Heart left ventricle (tissue), 16 donors: ENCODE data around the gene DMXL2. TPM values are rescaled to one million over a fixed set of nuclear protein-coding genes. Genes with fewer than 3 reads are reported as not detected.
"Not testable (repeated sequence)": the region's sequence is repeated elsewhere in the genome, so short reads cannot be mapped to it uniquely, and the experiment has no call there.

Source experiments
- ATAC-seq, 4 donors: fragments of 200-7000 bp; cut with Tn5 transposase; one replicate each; pipeline ENCODE4 v1.9.1; 2020 to 2022; ENCODE audit warnings: moderate library complexity in 4 of 4, mild to moderate bottlenecking in 3 of 4, moderate number of reproducible peaks in 1 of 4
- DNase-seq, 5 donors: peaks; one replicate each; pipeline ENCODE4 v3.0.0-alpha.2; 2020
- H3K27ac ChIP-seq, 12 donors: fragments of 200-600 bp; sonication (generic) in 4 of 12; one replicate each; pipeline versions ENCODE4 v1.5.0 to v1.8.0; 2016 to 2022; ENCODE audit warnings: mild to moderate bottlenecking in 2 of 12
- H3K27me3 ChIP-seq, 9 donors: fragments of 200-600 bp; sonication (generic) in 2 of 9; one replicate each; pipeline versions ENCODE4 v1.5.1 to v1.8.0; 2016 to 2022; ENCODE audit warnings: mild to moderate bottlenecking in 3 of 9
- H3K36me3 ChIP-seq, 9 donors: fragments of 200-600 bp; sonication (generic) in 2 of 9; one replicate each; pipeline versions ENCODE4 v1.5.0 to v1.8.0; 2018 to 2022; ENCODE audit warnings: mild to moderate bottlenecking in 2 of 9
- H3K4me1 ChIP-seq, 12 donors: fragments of 200-600 bp; sonication (generic) in 4 of 12; one replicate each; pipeline versions ENCODE4 v1.5.0 to v1.8.0; 2016 to 2022; ENCODE audit warnings: mild to moderate bottlenecking in 3 of 12
- H3K4me3 ChIP-seq, 12 donors: fragments of 200-600 bp; sonication (generic) in 4 of 12; one replicate each; pipeline versions ENCODE4 v1.5.0 to v1.8.0; 2017 to 2022; ENCODE audit warnings: mild to moderate bottlenecking in 9 of 12, moderate library complexity in 4 of 12
- H3K9me3 ChIP-seq, 12 donors: fragments of 200-600 bp; sonication (generic) in 4 of 12; one replicate each; pipeline versions ENCODE4 v1.5.0 to v1.8.0; 2016 to 2022; ENCODE audit warnings: mild to moderate bottlenecking in 1 of 12
- CTCF ChIP-seq, 12 donors: fragments of 200-600 bp; sonication (generic) in 4 of 12; IDR thresholded peaks; one replicate each; pipeline versions ENCODE4 v1.5.0 to v1.8.0; 2018 to 2022; ENCODE audit warnings: antibody characterized with exemption in 12 of 12, mild to moderate bottlenecking in 5 of 12
- POLR2A ChIP-seq, 2 donors: fragments of 450-650 bp; IDR thresholded peaks; one replicate each; pipeline ENCODE4 v1.6.1; 2017; ENCODE audit warnings: antibody characterized with exemption in 2 of 2, mild to moderate bottlenecking in 2 of 2, moderate library complexity in 2 of 2
- WGBS, 4 donors: extraction: QIAGEN DNeasy Blood & Tissue Kit in 2 of 4; methylation state at CpG; one replicate each; pipeline versions ENCODE4 v1.1.5 to v1.1.7; 2013 to 2018; 5-methylcytosine and 5-hydroxymethylcytosine counted together
- intact Hi-C, 10 donors: fragments of 100-400 bp; cut with DNase I; formaldehyde crosslinking; loops; one replicate each; pipeline versions ENCODE4 v1.11.1 to v1.14.2; 2022
- polyA plus RNA-seq, 2 donors: library from polyadenylated mRNA; stranded (reverse); fragments of 200-250 nt; gene quantifications; one replicate each; pipeline ENCODE4 v1.2.3, GENCODE V29; 2013
- total RNA-seq, 9 donors: library from RNA; depleted of rRNA in 2 of 9; stranded (reverse); fragments of >200 nt in 2 of 9; fragmentation: NEBNext Ultra II Directional in 3 of 9; extraction: Animal tissue kit (Norgen Biotek cat#: 25700) in 3 of 9; gene quantifications; one replicate each; pipeline versions ENCODE4 v1.1.0 to v1.2.4, GENCODE V29; 2016 to 2023
- donor health status: ischemic (EF 13 %, LVEDD 7.1; RV severe dilation, severe dysfunction).
- donor health status: healthy with polysubstance abuse.
- donor health status: DM: no; HTN: yes; CAD: no.
- donor health status: DM: no; HTN: no; CAD: no.
- donor health status: ischemic (EF 25% LVEDD 6.9; RV normal size, moderate dysfunction).
- donor health status: ischemic (EF 25% LVEDD 5.7; RV mildly dilated, moderate dysfunction).
- donor health status: healthy.
- donor health status: DM: yes; HTN: yes; CAD: no.
- donor health status: ischemic (EF 35%, LVEDD 5.7; RV mildly dilated, moderate dysfunction).
- donor health status: nonischemic (EF 11% LVEDD 7.7; RV severe dilation, severe dysfunction).
- donor health status: DM: yes; HTN: yes; CAD: no.
- donor health status: PGD.
- donor health status: ischemic (EF 29% LVEDD 5.4; RV normal size, mild dysfunction).
- donor health status: nonischemic (EF 23%, LVEDD 6.1; RV moderate dilation, normal function).

The DMXL2 gene
- total and polyA plus RNA-seq, 11 donors, result 4.5 to 33.5 (median 7.7) TPM

- Histone ChIP-seq H3K36me3 (no peaks in the 10 kb centered on the region), H3K27me3 (no peaks in the 10 kb centered on the region), H3K4me3 (no peak overlapping the region), H3K9me3 (peaks cover 0 to 10% (median 0%) of the 10 kb centered on the region in 12 donors), H3K27ac (peak overlapping the region in 1 of 12 donors; percentile 89), H3K4me1 (peaks cover 0 to 63% (median 0%) of the 10 kb centered on the region in 12 donors)
- no peak for ATAC-seq
- no peak for DNase-seq
- intact Hi-C loops, result no loop called here
- TF ChIP-seq POLR2A (IDR thresholded peaks at IDR 0.05), result no peak
- TF ChIP-seq CTCF (IDR thresholded peaks at IDR 0.05), result no peak
- 98 to 100% (median 99%) methylated on average over 1 of the region's 1 CpG for WGBS, 4 donors
These were observed 46.8 kb downstream of the DMXL2 start for GRCh38 chr15:51575775-51576174.

GRCh38 chr15:51573352-51573751, 49.2 kb downstream of the DMXL2 start:
- ATAC-seq, DNase-seq, H3K36me3 ChIP-seq, intact Hi-C loops, H3K27ac ChIP-seq, H3K27me3 ChIP-seq, H3K4me3 ChIP-seq: not testable (repeated sequence)
- 93 to 97% (median 96%) methylated on average over 2 of the region's 2 CpGs for WGBS, 4 donors
- Histone ChIP-seq H3K4me1 (peaks cover 0 to 56% (median 0%) of the 10 kb centered on the region in 12 donors), H3K9me3 (peaks cover 0 to 12% (median 0%) of the 10 kb centered on the region in 12 donors)

- H3K27me3 ChIP-seq, H3K27ac ChIP-seq, DNase-seq, H3K36me3 ChIP-seq, ATAC-seq, H3K4me3 ChIP-seq, intact Hi-C loops: not testable (repeated sequence)
- WGBS, 4 donors, result 67 to 84% (median 75%) methylated on average over 10 to 18 of the region's 18 CpGs
- Histone ChIP-seq H3K4me1 (peaks cover 0 to 15% (median 0%) of the 10 kb centered on the region in 12 donors), H3K9me3 (peaks cover 0 to 12% (median 0%) of the 10 kb centered on the region in 12 donors)
These were observed 53.4 kb downstream of the DMXL2 start for GRCh38 chr15:51568939-51569784.

- peaks cover 0 to 8% (median 0%) of the 10 kb centered on the region in 9 donors for H3K36me3 ChIP-seq
- no peaks in the 10 kb centered on the region for H3K9me3 ChIP-seq
- DNase-seq, result no peak
- no peak for ATAC-seq
- no peak overlapping the region for H3K4me3 ChIP-seq
- H3K4me1 ChIP-seq, result peaks cover 0 to 5% (median 0%) of the 10 kb centered on the region in 12 donors
- no peaks in the 10 kb centered on the region for H3K27me3 ChIP-seq
- H3K27ac ChIP-seq, result no peak overlapping the region
- TF ChIP-seq POLR2A (IDR thresholded peaks at IDR 0.05) (no peak), CTCF (IDR thresholded peaks at IDR 0.05) (no peak)
- 81 to 94% (median 90%) methylated on average over 5 of the region's 5 CpGs for WGBS, 4 donors
- intact Hi-C loops, result no loop called here
These were observed 61.3 kb downstream of the DMXL2 start for GRCh38 chr15:51561271-51561670.

GRCh38 chr15:51558876-51559275, 63.7 kb downstream of the DMXL2 start:
- WGBS, 4 donors, result 92 to 95% (median 93%) methylated on average over 3 of the region's 3 CpGs
- intact Hi-C loops, result no loop called here
- Histone ChIP-seq H3K27me3 (no peaks in the 10 kb centered on the region), H3K9me3 (no peaks in the 10 kb centered on the region), H3K4me1 (peaks cover 0 to 5% (median 0%) of the 10 kb centered on the region in 12 donors), H3K4me3 (no peak overlapping the region), H3K27ac (no peak overlapping the region), H3K36me3 (peaks cover 0 to 8% (median 0%) of the 10 kb centered on the region in 9 donors)
- DNase-seq (no peak), ATAC-seq (no peak)
- TF ChIP-seq CTCF (IDR thresholded peaks at IDR 0.05), result no peak
- TF ChIP-seq POLR2A (IDR thresholded peaks at IDR 0.05), result no peak
